HL-60/S4 (cell line): ENCODE measurements around the gene ADAMTS2.

Source experiments
- in situ Hi-C: fragments of 300-500 bp; cut with MboI; formaldehyde crosslinking; loops from 2 replicates; pipeline ENCODE4 v1.14.3; 2022; ENCODE audit warnings: low sequenced_read_pairs

The ADAMTS2 gene

GRCh38 chr5:179258001-179258921 lies 87.0 kb downstream of the ADAMTS2 start:
- in situ Hi-C loops, result no loop called here

- in situ Hi-C loops, result no loop called here
Observed at GRCh38 chr5:179257176-179257682, 88.0 kb downstream of the ADAMTS2 start.

- in situ Hi-C loops, result no loop called here
Observed at GRCh38 chr5:179256328-179257175, 88.7 kb downstream of the ADAMTS2 start.

GRCh38 chr5:179255527-179256327 lies 89.5 kb downstream of the ADAMTS2 start:
- in situ Hi-C loops, result no loop called here

GRCh38 chr5:179254638-179255271 lies 90.5 kb downstream of the ADAMTS2 start:
- in situ Hi-C loops, result no loop called here

- in situ Hi-C loops, result no loop called here
Observed at GRCh38 chr5:179253730-179254129, 91.5 kb downstream of the ADAMTS2 start.

GRCh38 chr5:179251276-179251969 lies 93.8 kb downstream of the ADAMTS2 start:
- in situ Hi-C loops, result no loop called here

- in situ Hi-C loops, result no loop called here
Observed at GRCh38 chr5:179250561-179251225, 94.6 kb downstream of the ADAMTS2 start.

GRCh38 chr5:179246227-179246626 lies 99.0 kb downstream of the ADAMTS2 start:
- in situ Hi-C loops, result no loop called here

GRCh38 chr5:179245031-179245430 lies 100.2 kb downstream of the ADAMTS2 start:
- in situ Hi-C loops, result no loop called here

GRCh38 chr5:179244044-179244443 lies 101.2 kb downstream of the ADAMTS2 start:
- in situ Hi-C loops, result no loop called here

- in situ Hi-C loops, result no loop called here
Observed at GRCh38 chr5:179243333-179243732, 101.9 kb downstream of the ADAMTS2 start.

GRCh38 chr5:179242676-179243075 lies 102.6 kb downstream of the ADAMTS2 start:
- in situ Hi-C loops, result no loop called here

- in situ Hi-C loops, result no loop called here
Observed at GRCh38 chr5:179241764-179242370, 103.4 kb downstream of the ADAMTS2 start.

GRCh38 chr5:179241175-179241574 lies 104.1 kb downstream of the ADAMTS2 start:
- in situ Hi-C loops, result no loop called here

GRCh38 chr5:179240561-179240960 lies 104.7 kb downstream of the ADAMTS2 start:
- in situ Hi-C loops, result no loop called here

GRCh38 chr5:179239256-179240135 lies 105.8 kb downstream of the ADAMTS2 start:
- in situ Hi-C loops, result no loop called here

GRCh38 chr5:179238628-179238970 lies 106.7 kb downstream of the ADAMTS2 start:
- in situ Hi-C loops, result no loop called here
